Measurements from ENCODE around the gene ITGAD. TPM values are rescaled to one million over a fixed set of nuclear protein-coding genes. Genes with fewer than 3 reads are reported as not detected.

Gene ITGAD
- total RNA-seq, 1 experiment from 2014 or later = not detected

GRCh38 chr16:31451201-31451600, 58.1 kb downstream of the ITGAD start:
- Mint-ChIP-seq H3K4me1 (peaks cover 41% of the 10 kb centered on the region), H3K27ac (no peak overlapping the region), H3K4me3 (no peak overlapping the region), H3K36me3 (no peaks in the 10 kb centered on the region), H3K9me3 (no peaks in the 10 kb centered on the region), H3K27me3 (ENCODE audit: low read depth) (no peaks in the 10 kb centered on the region)
- DNase-seq (ENCODE audit: low spot score) = no peak
- POLR2A ChIA-PET = interaction anchor here (0.8 kb wide), 1 partner anchor 271 kb away, joined by 5 read pairs; no protein-coding TSS in a partner anchor
- TF ChIP-seq CREM (CRISPR knock-in tag; IDR thresholded peaks at IDR 0.05) = no peak
- 0 out of 2 replicates have a peak, but pooled peaks have one; percentile 40 for TF ChIP-seq HMGXB4 (CRISPR knock-in tag; IDR thresholded peaks at IDR 0.05)
- no peak for ATAC-seq
- CTCF ChIA-PET = interaction anchor here (0.6 to 12.2 kb wide), 22 partner anchors 8 to 498 kb away, joined by 3 to 221 read pairs (median 5); partner anchors contain the start of genes AHSP, ARMC5, HSD3B7 and PYCARD

- no peak for TF ChIP-seq ZNF512 (CRISPR knock-in tag; IDR thresholded peaks at IDR 0.05; ENCODE audit: borderline replicate concordance)
- no peak for TF ChIP-seq RORB (CRISPR knock-in tag; IDR thresholded peaks at IDR 0.05)
- peak; percentile 50; the same call in 1 of the 2 replicates for TF ChIP-seq CTCF (IDR thresholded peaks at IDR 0.05)
- TF ChIP-seq NR3C1 (CRISPR knock-in tag; conservative IDR thresholded peaks at IDR 0.05; ENCODE audit: low read depth) = no peak
- no peak for TF ChIP-seq ZNF423 (CRISPR knock-in tag; IDR thresholded peaks at IDR 0.05)
- no peak for TF ChIP-seq JAZF1 (CRISPR knock-in tag; IDR thresholded peaks at IDR 0.05)
- TF ChIP-seq SP1 (CRISPR knock-in tag; conservative IDR thresholded peaks at IDR 0.05) = no peak
- TF ChIP-seq ZNF121 (CRISPR knock-in tag; IDR thresholded peaks at IDR 0.05) = 0 out of 2 replicates have a peak, but pooled peaks have one; percentile 41
- TF ChIP-seq MYBL2 (CRISPR knock-in tag; IDR thresholded peaks at IDR 0.05) = no peak
- TF ChIP-seq TEAD4 (CRISPR knock-in tag; IDR thresholded peaks at IDR 0.05) = no peak
- Mint-ChIP-seq H3K4me1 (peaks cover 41% of the 10 kb centered on the region), H3K27me3 (ENCODE audit: low read depth) (no peaks in the 10 kb centered on the region), H3K9me3 (no peaks in the 10 kb centered on the region), H3K4me3 (no peak overlapping the region), H3K36me3 (no peaks in the 10 kb centered on the region), H3K27ac (0 out of 2 replicates have a peak overlapping the region, but pooled peaks have one; percentile 51)
- ChIA-PET CTCF (interaction anchor here (0.6 to 12.2 kb wide), 24 partner anchors 8 to 498 kb away, joined by 3 to 221 read pairs (median 5); partner anchors contain the start of genes AHSP, ARMC5, HSD3B7 and PYCARD), POLR2A (interaction anchor here (0.7 to 0.8 kb wide), 2 partner anchors 257 to 271 kb away, joined by 4 to 5 read pairs; no protein-coding TSS in a partner anchor)
- ATAC-seq (peak; percentile 86), DNase-seq (ENCODE audit: low spot score) (peak; percentile 61)
Measured at GRCh38 chr16:31451681-31452351, 58.7 kb downstream of the ITGAD start.

GRCh38 chr16:31452631-31453106, 59.5 kb downstream of the ITGAD start:
- peaks cover 45% of the 10 kb centered on the region for H3K4me1 Mint-ChIP-seq
- ChIA-PET CTCF (interaction anchor here (0.6 to 12.2 kb wide), 10 partner anchors 7 to 456 kb away, joined by 3 to 221 read pairs (median 6); partner anchors contain the start of genes ARMC5, PYDC1, SLC5A2 and TGFB1I1), POLR2A (interaction anchor here (0.7 kb wide), 1 partner anchor 257 kb away, joined by 4 read pairs; no protein-coding TSS in a partner anchor)
- H3K9me3 Mint-ChIP-seq = no peaks in the 10 kb centered on the region
- no peaks in the 10 kb centered on the region for H3K27me3 Mint-ChIP-seq (ENCODE audit: low read depth)
- no peaks in the 10 kb centered on the region for H3K36me3 Mint-ChIP-seq
- peak overlapping the region; percentile 14; the same call in 1 of the 2 replicates for H3K4me3 Mint-ChIP-seq
- TF ChIP-seq OVOL2 (CRISPR knock-in tag; IDR thresholded peaks at IDR 0.05; ENCODE audit: borderline replicate concordance) (no peak), ZNF138 (CRISPR knock-in tag; conservative IDR thresholded peaks at IDR 0.05) (no peak), ESRRA (CRISPR knock-in tag; IDR thresholded peaks at IDR 0.05; ENCODE audit: borderline replicate concordance) (no peak), ZNF232 (CRISPR knock-in tag; IDR thresholded peaks at IDR 0.05) (no peak), ATF1 (CRISPR knock-in tag; IDR thresholded peaks at IDR 0.05) (no peak), NFATC4 (CRISPR knock-in tag; IDR thresholded peaks at IDR 0.05) (no peak)
- no peak overlapping the region; the same call in 1 of the 2 replicates for H3K27ac Mint-ChIP-seq
- no peak for DNase-seq (ENCODE audit: low spot score)
- ATAC-seq = no peak
